ENCODE results near the gene RIPK1. TPM values are rescaled to one million over a fixed set of nuclear protein-coding genes. Genes with fewer than 3 reads are reported as not detected.

RIPK1 gene
- total and polyA plus RNA-seq, 3 donors from 2014 or later = 14.3 to 19.3 (median 16.7) TPM

DNA sequence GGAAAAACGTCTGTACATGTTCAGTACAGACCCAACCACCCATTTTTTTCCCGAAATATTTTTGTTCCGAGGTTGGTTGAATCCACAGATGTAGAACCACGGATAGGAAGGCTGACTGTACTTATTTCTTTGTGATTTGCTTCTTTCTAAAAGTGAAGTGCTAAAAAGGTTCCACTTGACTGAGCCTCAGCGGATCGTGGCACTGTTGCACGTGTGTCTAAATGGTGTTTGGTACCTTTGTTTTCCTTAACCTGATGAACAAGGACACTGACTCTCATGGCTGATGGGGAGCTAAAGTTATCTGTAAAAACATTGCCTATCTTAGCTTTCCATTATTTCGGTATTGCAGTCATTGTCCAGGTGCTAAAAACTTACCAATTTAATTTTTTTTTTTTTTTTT, 56.4 kb downstream of the RIPK1 start:
- no peaks in the 10 kb centered on the region for H3K27me3 ChIP-seq
- H3K9me3 ChIP-seq = no peaks in the 10 kb centered on the region
- DNase-seq = no peak
- no peak for TF ChIP-seq POLR2A (IDR thresholded peaks at IDR 0.05)
- TF ChIP-seq, protein P1, sequence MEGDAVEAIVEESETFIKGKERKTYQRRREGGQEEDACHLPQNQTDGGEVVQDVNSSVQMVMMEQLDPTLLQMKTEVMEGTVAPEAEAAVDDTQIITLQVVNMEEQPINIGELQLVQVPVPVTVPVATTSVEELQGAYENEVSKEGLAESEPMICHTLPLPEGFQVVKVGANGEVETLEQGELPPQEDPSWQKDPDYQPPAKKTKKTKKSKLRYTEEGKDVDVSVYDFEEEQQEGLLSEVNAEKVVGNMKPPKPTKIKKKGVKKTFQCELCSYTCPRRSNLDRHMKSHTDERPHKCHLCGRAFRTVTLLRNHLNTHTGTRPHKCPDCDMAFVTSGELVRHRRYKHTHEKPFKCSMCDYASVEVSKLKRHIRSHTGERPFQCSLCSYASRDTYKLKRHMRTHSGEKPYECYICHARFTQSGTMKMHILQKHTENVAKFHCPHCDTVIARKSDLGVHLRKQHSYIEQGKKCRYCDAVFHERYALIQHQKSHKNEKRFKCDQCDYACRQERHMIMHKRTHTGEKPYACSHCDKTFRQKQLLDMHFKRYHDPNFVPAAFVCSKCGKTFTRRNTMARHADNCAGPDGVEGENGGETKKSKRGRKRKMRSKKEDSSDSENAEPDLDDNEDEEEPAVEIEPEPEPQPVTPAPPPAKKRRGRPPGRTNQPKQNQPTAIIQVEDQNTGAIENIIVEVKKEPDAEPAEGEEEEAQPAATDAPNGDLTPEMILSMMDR (IDR thresholded peaks at IDR 0.05) = no peak
- H3K27ac ChIP-seq = no peak overlapping the region
- H3K4me1 ChIP-seq = no peaks in the 10 kb centered on the region
- 83 to 89% methylated on average over 8 of the region's 8 CpGs for WGBS, 2 donors
- H3K36me3 ChIP-seq (ENCODE audit: low read depth, missing control alignments) = no peaks in the 10 kb centered on the region
- no peak overlapping the region for H3K4me3 ChIP-seq
- intact Hi-C loops (cut with DNase I; ENCODE audit: low total_unique reads) = loop anchor here (5.0 kb wide), 1 partner anchor 128 kb away; no protein-coding TSS in a partner anchor

DNA sequence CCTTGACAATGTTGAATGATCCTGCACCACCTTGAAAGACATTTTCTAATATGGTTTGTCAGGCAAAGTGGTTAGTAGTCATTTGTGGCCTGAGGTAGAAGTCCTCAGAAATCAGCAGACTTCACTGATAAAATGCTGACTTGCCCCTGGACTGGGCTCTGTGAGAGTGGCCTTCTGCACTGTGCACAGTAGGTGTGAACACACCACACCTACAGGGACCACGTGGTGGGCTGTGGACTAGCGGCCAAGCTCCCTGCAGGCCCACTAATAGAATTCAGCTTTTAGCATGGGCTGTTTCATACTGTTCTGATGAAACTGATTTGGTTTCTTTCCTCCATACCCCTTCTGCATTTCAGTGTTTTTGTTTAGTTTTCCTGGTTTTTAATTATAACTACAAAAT, 57.5 kb downstream of the RIPK1 start:
- H3K36me3 ChIP-seq (ENCODE audit: low read depth, missing control alignments) = no peaks in the 10 kb centered on the region
- WGBS, 2 donors = 33 to 49% methylated on average over 2 of the region's 2 CpGs
- H3K27ac ChIP-seq = no peak overlapping the region
- no peak for DNase-seq
- H3K27me3 ChIP-seq = no peaks in the 10 kb centered on the region
- no peaks in the 10 kb centered on the region for H3K4me1 ChIP-seq
- intact Hi-C loops (cut with DNase I; ENCODE audit: low total_unique reads) = loop anchor here (5.0 kb wide), 1 partner anchor 126 kb away; no protein-coding TSS in a partner anchor
- no peaks in the 10 kb centered on the region for H3K9me3 ChIP-seq
- TF ChIP-seq POLR2A (IDR thresholded peaks at IDR 0.05) = no peak
- TF ChIP-seq, protein P1 (IDR thresholded peaks at IDR 0.05) = no peak
- H3K4me3 ChIP-seq = no peak overlapping the region

DNA sequence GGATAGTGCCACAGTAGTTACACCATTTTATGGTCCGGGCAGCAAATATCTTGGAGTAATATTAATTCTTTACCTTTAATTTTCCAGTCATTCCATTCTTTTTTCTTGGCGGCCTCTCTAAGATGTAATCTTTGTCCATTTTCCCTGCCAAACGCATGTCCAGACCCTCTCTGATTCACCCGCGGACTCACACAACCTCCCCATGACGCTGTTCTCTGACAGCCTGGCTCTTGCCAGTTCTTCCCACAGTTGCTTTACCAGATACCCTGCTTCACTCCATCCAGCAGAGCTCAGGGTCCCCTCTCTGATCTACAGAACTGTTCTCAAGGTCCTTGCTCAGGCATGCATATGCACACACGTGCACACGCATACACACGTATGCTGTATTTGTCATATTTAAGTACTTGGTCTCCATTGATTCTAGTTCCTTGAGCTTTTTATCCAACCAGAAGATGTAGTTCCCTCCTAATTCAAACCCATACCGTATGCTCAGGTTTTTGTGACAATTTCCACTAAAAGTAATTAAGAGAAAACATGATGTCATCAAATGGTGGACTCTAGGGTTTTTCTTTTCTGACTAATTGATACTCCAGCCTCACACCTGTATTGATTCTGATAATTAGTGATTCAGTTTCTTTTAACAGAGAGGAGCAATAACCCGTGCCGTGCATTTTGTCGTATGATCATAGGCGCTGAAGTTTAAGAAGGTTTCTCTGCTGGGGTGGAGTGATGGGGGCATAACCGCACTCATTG, 60.2 kb downstream of the RIPK1 start:
- Histone ChIP-seq H3K27ac (no peak overlapping the region), H3K4me3 (no peak overlapping the region), H3K4me1 (no peaks in the 10 kb centered on the region), H3K9me3 (no peaks in the 10 kb centered on the region), H3K27me3 (no peaks in the 10 kb centered on the region), H3K36me3 (ENCODE audit: low read depth, missing control alignments) (no peaks in the 10 kb centered on the region)
- WGBS, 2 donors = 95 to 97% methylated on average over 15 of the region's 15 CpGs
- TF ChIP-seq POLR2A (IDR thresholded peaks at IDR 0.05) = no peak
- TF ChIP-seq, protein P1 (IDR thresholded peaks at IDR 0.05) = no peak
- intact Hi-C loops (cut with DNase I; ENCODE audit: low total_unique reads) = loop anchor here (5.0 kb wide), 1 partner anchor 124 kb away; no protein-coding TSS in a partner anchor
- DNase-seq = no peak

DNA sequence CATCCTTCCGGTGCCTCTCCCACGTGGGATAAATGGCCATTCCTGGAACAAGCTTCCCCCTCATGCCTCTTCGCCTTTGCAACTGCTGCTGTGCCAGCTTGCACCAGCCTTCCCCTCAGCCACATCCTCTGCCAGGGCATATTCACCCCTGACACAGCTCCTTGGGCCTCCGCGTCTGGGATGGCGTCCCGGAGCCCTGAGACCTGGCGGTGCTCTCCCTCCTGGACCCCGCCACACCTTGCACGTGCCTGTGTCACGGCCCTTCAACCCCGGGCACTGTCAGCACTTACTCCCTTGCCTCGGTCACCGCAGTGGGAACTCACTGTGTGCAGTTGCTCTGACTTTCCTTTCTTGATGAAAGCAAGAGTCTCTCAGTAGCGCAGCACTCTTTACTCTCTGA, 63.4 kb downstream of the RIPK1 start:
- 96 to 97% methylated on average over 15 of the region's 15 CpGs for WGBS, 2 donors
- Histone ChIP-seq H3K27ac (no peak overlapping the region), H3K4me3 (no peak overlapping the region), H3K36me3 (ENCODE audit: low read depth, missing control alignments) (no peaks in the 10 kb centered on the region), H3K9me3 (no peaks in the 10 kb centered on the region), H3K27me3 (no peaks in the 10 kb centered on the region), H3K4me1 (no peaks in the 10 kb centered on the region)
- DNase-seq = no peak
- TF ChIP-seq POLR2A (IDR thresholded peaks at IDR 0.05) = no peak
- intact Hi-C loops (cut with DNase I; ENCODE audit: low total_unique reads) = no loop called here

DNA sequence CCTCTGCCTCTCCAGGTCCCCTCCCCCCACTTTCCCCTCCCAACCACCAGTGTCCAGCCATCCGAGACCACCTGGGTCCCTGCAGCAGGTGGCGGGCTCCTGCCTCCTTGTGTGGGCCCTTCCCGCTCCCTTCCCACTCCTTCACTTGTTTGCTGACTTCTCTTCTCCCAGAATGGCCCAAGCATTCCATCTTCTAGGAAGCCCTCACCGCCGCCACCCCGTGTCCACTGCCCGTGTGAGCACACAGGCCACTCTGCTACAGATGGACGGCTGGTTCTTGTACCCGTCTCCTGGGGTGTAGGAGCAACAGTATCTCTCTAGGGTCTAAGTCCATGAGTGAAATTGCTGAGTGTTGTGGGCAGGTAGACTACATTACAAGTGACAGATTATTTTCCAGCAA, 65.2 kb downstream of the RIPK1 start:
- no peak for DNase-seq
- H3K36me3 ChIP-seq (ENCODE audit: low read depth, missing control alignments) = no peaks in the 10 kb centered on the region
- 89 to 96% methylated on average over 9 of the region's 9 CpGs for WGBS, 2 donors
- H3K4me3 ChIP-seq = no peak overlapping the region
- intact Hi-C loops (cut with DNase I; ENCODE audit: low total_unique reads) = no loop called here
- no peaks in the 10 kb centered on the region for H3K9me3 ChIP-seq
- H3K27me3 ChIP-seq = no peaks in the 10 kb centered on the region
- H3K27ac ChIP-seq = no peak overlapping the region
- H3K4me1 ChIP-seq = no peaks in the 10 kb centered on the region
- TF ChIP-seq, protein P1 (IDR thresholded peaks at IDR 0.05) = no peak
- TF ChIP-seq POLR2A (IDR thresholded peaks at IDR 0.05) = no peak
